ENCODE measurements around the gene HS6ST3.
"Not testable (repeated sequence)": the region's sequence is repeated elsewhere in the genome, so short reads cannot be mapped to it uniquely, and the experiment has no call there.

Gene HS6ST3

DNA sequence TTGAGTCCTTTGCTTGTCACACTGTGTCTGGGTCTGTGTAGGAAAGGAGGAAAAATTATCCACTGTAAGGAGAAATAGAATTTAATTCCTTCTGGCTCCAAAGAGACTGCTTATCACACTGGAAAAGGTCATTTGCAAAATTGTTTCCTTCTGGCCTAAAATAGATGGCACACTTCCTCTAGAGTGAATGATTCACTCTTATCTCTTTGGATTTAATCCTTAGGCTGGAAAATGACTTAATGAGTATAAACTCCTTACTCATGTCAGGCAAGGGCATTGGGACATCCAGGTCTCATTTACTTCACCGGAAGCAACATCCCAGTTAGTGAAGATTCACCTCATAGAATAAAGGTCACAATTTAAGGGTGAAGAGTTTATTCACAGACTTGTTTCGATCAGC is 610.8 kb downstream of the HS6ST3 start:
- in situ Hi-C loops (cut with MboI; ENCODE audit: low sequenced_read_pairs) = no loop called here

DNA sequence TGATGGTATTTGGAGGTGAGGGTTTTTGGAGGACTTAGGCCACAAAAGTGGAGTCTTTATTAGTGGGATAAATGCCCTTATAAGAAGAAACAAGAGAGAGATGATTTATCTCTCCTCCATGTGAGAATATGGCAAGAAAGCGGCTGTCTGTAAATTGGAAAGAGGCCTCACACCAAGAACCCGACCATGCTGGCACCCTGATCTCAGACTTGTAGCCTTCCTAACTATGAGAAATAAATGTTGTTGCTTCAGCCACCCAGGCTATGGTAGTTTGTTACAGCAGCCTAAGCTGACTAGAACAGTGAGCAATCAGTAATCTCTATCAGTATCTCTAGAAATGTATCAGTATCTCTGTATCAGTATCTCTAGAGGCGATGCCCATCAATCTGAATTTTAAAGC is 617.2 kb downstream of the HS6ST3 start:
- in situ Hi-C loops (cut with MboI; ENCODE audit: low sequenced_read_pairs) = no loop called here

DNA sequence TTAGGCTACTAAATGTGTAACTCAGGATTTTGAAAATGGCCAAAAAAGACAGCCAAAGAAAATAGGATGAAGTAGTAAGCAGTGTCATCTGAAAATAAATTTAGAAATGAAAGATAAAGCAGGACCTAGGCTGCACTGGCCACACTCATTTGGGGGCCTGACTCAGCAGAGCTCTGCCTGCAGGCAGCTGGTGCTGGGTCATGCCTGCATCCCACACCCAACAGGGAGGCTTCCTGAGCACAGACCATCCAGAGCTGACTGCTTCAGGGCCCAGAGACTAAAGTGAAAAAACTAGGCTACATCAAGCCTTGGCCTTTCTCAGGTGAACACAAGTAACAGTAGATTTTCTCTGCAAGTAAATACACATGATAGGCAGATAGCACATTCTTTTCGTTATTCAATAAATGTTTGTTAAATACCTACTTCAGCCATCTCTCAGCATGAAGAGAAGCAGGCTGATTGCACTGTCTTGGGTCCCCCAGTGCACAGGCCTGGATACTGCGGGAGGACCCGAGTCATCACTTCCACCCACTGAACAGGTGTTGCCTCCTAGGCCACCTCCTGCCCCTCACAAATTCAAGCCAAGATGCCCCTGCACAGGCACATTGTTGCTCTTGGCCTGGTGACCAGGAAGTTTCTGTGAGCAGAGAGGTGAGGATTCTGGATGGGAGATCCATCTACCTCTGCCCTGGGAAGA is 620.4 kb downstream of the HS6ST3 start:
- in situ Hi-C loops (cut with MboI; ENCODE audit: low sequenced_read_pairs) = no loop called here

DNA sequence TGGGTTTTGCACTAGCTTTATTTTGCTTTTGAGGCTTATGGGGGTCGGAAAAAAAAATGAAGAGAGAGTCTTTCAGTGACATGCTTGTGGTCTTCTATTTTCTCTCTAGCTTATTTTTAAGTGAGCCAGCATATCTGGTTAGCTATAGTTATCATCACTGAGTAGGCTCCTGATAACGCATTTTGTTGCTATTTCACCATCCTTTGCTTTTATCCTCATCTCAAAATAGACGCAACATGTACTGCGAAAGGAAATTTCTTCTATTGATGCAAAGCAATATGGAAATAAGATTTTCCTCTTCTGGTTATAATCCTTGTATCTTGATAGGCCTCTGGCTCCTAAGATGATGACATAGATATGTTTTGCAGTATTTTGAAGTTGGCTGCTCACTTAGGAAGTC is 630.5 kb downstream of the HS6ST3 start:
- in situ Hi-C loops (cut with MboI; ENCODE audit: low sequenced_read_pairs) = no loop called here

DNA sequence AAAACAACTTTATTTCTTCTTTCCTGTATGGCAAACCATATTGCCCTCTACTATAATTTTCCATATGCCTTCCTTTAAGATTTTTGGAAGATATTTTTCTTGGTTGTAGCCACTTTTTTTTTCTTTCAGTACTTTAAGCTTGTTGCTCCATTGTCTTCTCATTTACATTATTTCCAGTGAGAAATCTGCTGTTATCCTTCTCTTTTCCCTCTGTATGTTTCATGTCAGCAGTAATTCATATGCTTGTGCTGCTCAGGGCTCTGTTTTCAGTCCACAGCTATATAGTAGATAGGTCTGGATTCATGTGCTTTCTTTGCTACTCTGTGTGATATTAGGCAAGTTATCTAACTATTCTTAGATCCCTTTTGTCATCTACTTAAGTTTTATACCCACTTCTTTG is 636.7 kb downstream of the HS6ST3 start:
- in situ Hi-C loops (cut with MboI; ENCODE audit: low sequenced_read_pairs) = no loop called here

DNA sequence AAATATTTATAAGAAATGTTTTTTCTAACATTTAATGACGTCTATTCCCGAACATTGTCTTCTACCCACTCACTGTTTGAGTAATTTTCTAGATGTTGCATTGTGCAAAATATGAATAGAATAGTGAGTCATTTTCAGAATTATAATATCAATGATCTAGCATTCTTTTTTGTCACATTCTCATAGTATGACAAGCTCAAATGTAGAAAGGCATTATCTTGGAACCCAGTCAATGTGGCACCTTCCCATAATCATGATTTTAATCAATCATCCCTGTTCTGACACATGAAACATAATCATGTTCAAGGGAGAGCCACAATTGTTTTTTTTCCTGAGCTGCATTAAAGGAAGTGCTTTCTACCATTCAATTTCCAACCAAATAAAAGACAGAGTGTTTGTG is 638.6 kb downstream of the HS6ST3 start:
- in situ Hi-C loops (cut with MboI; ENCODE audit: low sequenced_read_pairs) = no loop called here

DNA sequence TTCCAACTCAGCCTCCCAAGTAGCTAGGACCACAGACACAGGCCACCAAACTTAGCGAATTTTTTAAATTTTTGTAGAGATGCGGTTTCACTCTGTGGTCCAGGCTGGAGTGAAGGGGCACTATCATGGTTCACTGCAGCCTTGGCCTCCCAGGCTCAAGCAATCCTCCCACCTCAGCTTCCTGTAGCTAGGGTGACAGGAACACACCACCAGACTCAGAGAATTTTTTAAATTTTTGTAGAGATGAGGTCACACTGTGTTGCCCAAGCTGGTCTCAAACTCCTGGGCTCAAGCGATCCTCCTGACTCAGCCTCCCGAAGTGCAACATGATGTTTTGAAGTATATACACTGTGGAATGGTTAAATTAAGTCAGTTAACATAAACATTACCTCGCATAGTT is 640.8 kb downstream of the HS6ST3 start:
- in situ Hi-C loops (cut with MboI; ENCODE audit: low sequenced_read_pairs) = no loop called here

DNA sequence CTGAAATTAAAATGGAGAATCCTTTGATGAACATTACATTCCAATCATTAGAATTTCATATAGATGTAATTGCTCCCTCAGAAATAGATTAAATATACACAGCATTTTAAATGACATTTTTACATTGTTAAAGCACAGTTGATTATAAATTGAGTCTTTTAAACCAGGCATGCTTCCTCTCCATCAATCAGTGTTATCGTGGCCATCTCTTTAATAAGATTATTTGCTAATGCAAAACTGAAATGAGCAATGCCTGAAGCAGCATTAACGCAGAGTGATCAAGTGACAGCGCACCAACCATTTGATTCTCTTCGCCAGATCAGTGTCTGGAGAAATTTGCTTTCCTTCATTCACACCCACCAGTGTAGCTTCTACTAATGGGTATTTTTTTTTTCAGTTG is 644.6 kb downstream of the HS6ST3 start:
- in situ Hi-C loops (cut with MboI; ENCODE audit: low sequenced_read_pairs) = no loop called here

DNA sequence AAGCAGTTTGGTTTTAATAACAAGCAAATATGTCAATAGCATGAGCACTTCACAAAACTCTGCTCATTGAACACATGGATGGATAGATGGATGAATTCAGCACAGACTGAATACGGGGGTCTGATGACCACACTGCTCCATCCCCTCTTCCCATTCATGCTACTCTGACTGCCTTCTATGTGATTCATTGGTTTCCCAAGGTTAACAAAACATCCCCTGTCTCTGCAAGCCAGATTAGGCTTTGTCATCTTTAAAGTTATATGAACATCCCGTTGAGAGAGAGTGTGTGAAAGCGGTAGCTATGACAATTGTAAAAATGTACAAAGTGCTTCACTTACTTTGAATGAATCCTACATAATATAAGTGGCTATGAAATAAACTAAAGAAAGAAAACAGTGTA is 651.9 kb downstream of the HS6ST3 start:
- in situ Hi-C loops (cut with MboI; ENCODE audit: low sequenced_read_pairs) = no loop called here

DNA sequence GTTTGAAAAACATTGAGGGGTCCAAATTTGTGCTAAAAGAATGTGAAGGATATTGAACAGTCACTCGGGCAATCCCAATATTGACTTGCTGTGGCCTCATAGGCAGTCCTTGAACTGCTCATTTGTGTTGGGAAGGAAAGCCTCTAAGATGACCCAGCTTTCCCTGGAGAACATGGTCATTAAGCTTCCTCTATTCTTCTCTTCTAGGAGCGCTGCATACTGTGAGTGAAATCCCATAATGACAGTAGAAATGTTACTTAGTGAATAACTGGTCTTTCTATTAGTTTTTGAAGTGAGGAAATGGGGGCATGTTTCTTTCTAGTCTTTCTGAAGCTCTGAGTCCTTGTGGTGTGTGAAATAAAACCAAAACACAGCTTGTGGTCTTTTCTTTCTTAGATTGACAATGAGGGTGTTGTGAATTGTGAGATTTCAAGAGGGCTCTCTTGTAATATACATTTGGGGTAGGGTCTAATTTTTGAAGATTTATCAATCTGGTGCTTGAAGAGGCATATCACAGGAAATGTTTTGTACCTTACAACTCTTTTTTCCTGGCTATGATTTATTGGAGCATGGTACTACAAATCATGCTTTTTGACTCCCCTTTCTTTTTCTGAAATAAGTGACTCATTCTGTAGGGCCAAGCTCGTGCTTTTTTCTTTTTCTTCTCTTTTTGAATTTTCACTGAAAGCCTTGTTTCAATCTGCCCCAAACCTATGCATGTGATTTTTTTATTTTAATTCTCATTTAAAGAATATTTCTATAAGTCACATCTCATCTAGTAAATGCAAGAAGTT is 653.6 kb downstream of the HS6ST3 start:
- in situ Hi-C loops (cut with MboI; ENCODE audit: low sequenced_read_pairs) = no loop called here

DNA sequence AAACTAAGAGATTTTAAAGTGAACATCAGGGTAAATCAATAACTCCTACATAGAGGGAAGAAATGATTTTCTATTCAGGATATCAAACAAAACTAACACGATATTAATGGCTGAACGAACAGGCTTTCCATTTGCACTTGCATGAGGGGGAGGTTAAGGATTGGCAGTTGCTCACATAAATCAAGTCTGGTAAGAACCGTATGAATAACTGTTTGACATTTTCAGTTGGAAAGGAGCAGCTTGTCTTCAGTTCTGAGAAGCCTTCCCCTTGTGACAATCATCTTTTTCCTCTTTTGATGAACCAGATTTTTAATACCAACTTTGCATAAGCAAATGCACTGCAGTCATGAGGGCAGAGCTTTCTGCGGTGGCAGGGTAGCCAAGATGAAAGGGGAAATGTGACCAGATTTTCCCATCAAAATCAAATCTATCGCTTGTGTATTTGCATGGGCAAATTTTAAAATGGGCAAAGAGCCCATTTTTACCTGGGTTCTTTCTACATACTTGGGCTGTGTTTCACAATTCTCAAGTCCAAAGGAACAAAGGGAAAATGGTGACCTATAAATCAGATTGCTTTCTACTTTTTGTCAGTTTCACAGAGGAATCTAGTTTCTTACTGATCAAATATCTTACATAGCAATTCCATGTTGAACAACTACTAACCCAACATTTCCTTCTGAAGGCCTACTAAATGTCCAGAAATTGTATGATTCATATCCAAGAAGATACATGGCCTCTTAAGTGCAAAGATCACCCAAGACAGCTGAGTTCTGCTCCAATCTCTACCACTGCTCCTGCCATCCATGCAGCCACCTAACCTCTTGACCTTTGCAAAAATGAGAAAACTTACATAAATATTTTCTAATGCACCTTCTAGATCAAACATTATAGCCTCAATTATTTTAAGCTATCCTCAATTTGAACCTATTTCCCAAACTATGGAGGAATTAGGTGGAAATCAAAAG is 654.7 kb downstream of the HS6ST3 start:
- in situ Hi-C loops (cut with MboI; ENCODE audit: low sequenced_read_pairs) = no loop called here

DNA sequence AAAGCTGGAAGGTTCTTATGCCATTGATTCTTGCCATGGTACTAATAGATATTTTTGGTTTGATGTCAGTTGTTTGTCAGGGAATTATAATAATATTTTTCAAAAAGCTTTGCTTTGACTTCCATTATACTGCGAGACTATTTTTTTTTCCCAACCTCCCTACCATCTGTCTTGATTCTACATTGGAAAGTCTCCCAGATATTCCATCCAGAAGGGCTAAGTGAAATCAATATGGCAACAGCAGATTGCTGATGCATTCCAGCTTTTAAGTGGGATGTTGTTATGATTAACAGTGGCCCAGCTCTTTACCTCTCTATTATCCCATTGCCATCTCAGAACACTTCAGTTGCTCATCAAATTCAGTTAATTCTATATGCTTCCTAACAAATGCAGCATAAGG is 657.0 kb downstream of the HS6ST3 start:
- in situ Hi-C loops (cut with MboI; ENCODE audit: low sequenced_read_pairs) = no loop called here

DNA sequence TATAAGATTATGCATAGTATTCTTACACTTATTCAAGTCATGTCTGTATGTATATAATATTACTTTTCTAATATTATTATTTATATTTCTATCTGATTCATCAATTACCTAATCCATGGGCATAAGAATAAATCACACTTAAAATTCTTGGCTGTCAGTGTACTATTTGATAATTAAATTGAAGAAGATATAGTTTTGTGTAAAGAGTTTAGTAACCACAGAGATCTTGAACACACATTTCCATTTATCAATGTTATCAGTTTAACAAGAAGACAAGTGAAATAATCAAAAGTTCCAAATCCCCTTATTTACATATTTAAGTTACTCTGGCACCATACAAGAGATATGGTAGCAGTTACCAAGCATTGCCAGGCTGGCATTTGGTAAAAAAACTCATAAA is 659.9 kb downstream of the HS6ST3 start:
- in situ Hi-C loops (cut with MboI; ENCODE audit: low sequenced_read_pairs) = no loop called here

DNA sequence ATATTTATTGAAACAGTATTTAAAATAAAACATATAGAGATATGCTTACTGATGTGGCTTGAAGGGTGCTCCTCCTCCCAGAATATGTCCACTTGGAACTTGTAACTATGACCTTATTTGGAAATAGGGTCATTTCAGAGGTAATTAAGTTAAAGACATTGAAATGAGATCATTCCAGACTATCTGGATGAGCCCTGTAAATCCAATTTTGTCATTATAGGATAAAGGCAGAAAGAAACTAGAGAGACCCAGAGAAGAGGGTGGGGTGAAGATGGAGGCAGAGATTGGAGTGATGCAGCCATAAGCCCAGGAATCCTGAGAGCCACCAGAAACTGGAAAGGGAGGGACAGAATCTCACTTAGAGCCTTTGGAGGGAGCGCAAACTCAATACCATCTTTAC is 661.2 kb downstream of the HS6ST3 start:
- in situ Hi-C loops (cut with MboI; ENCODE audit: low sequenced_read_pairs) = no loop called here

DNA sequence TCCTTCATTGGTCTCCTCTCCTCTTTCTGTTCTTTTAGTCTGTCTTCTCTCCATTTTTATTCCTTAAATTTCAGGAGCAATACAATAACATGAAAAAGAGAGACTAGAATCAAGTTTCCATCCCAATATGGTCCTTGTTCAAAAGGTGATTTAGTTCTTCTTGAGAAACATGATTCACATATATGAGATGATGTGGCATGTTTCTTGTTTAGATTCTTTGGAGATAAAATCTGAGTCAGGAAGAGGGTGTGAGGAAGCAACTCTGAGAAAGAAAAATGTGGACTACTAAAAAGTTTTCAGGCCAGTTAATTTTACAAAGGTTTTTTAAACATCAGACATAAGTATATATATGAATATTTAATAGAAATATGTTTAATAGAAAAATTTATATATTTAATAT is 673.0 kb downstream of the HS6ST3 start:
- in situ Hi-C loops (cut with MboI; ENCODE audit: low sequenced_read_pairs) = no loop called here

DNA sequence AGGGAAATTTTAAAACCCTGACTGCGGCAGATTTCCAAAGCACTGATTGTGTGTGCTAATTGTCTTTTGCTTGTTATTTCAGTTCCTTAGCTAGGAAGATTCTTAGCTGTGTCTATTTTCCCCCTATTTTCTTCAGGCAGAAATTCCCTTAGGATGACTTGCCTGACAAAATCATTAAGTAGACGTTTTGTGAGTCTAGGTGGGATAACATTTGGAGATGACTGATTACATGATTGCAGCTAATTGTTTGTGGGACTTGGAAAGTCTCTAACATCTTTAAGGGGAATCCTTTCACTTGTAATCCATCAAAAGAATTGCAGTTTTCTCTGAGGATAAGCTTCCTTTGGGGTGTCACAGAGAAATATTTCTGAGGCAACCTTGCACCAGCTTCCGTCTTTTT is 676.4 kb downstream of the HS6ST3 start:
- in situ Hi-C loops (cut with MboI; ENCODE audit: low sequenced_read_pairs) = no loop called here

DNA sequence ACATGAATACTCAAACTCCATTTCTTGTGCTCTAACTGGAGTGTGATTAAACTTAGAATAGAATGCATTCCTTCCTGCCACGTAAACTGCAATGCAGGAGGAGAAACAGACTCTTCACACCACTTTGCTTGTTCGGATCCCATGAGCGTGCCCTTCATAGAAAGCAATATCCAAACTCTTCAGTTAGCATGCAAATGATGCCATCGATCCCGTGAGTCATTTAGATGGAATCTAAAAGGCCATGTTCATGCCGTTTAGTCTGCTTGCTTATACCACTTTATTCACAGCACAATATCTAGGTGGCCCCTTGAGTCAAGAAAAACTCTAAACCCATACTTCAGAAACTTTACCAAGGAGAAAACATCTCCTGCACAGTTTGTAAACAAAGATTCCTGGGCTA is 678.6 kb downstream of the HS6ST3 start:
- in situ Hi-C loops (cut with MboI; ENCODE audit: low sequenced_read_pairs) = no loop called here

DNA sequence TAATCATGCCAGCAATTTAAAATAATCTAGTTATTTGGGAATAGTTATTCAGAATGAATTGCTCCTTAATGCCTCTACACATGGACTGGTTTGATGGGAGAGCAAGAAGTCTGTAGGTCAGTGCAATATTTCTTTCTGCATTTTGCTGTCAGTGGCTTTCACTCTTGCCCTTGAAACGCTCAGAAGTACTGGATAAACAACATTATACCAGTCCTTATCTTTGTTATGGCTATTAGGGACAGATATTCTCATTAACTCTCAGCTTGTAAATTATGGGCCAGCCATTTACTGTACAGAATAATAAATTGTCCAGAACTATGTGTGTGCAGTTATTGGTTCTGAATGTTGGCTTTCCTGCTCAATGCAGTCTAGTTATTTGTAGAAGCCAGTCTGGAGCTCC is 680.0 kb downstream of the HS6ST3 start:
- in situ Hi-C loops (cut with MboI; ENCODE audit: low sequenced_read_pairs) = no loop called here

DNA sequence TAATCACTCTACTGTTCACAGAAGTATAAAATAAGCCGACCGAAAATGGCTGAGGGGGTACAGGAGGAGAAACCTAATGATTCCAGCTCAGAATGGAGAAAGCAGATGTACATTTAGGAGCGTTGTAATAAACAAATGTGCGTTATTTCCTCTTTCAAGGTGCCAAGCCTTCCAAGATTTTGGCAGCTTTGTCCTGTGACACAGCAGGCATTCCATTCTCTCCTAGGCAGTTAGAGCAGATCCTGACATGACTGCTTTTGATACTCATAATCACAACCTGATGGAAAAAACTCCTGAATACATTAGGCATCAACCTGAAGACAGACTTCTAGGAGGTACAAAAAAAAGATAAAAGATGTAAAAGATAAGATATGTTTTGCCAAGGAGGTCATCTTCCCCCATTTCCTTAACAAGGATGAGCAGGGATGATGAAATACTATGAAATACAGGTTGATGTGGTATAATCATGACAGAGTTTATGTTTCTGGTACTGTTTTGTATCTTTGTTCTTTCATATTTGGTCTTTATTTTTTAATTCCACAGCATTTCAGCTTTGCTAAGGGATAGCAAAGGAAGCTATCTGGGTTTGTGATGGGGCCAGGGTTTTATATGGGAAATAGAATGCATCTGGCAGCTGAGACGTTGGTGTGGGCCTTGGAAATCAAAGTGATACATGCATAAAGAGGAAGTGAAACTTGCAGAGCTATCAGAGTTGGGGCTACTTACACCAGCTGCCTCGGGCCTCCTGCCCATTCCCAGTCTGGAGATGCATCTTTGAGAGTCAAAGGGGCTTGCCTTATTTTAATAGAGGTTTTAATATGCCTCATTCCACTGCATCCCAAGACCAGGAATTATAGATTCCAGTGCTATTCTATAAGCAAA is 681.8 kb downstream of the HS6ST3 start:
- in situ Hi-C loops (cut with MboI; ENCODE audit: low sequenced_read_pairs) = no loop called here

DNA sequence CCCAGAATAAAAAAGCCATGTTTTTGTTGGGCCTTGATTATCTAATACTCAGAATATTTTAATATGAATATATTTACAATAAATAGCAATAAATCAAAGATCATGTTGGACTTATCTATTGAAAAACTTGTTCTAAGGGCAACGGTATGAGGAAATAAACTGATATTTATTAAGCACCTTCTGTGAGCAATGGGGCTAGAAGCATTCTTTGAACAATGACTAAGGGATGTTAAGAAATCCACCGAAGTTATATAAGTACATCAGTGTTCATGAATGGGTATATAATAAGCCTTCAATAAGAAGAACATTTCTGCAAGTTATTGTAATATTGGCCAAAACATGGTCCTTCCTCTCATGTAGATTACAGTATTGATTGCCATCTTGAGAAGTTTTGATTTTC is 682.5 kb downstream of the HS6ST3 start:
- in situ Hi-C loops (cut with MboI; ENCODE audit: low sequenced_read_pairs) = no loop called here

DNA sequence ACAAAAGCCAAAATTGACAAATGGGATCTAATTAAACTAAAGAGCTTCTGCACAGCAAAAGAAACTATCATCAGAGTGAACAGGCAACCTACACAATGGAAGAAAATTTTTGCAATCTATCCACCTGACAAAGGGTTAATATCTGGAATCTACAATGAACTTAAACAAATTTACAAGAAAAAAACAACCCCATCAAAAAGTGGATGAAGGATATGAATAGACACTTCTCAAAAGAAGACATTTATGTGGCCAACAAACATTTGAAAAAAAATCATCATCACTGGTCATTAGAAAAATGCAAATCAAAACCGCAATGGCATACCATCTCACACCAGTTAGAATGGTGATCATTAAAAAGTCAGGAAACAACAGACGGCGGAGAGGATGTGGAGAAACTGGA is 688.4 kb downstream of the HS6ST3 start:
- in situ Hi-C loops (cut with MboI; ENCODE audit: low sequenced_read_pairs) = not testable (repeated sequence)
